Measurements from ENCODE around the gene FITM1.

FITM1 gene

DNA sequence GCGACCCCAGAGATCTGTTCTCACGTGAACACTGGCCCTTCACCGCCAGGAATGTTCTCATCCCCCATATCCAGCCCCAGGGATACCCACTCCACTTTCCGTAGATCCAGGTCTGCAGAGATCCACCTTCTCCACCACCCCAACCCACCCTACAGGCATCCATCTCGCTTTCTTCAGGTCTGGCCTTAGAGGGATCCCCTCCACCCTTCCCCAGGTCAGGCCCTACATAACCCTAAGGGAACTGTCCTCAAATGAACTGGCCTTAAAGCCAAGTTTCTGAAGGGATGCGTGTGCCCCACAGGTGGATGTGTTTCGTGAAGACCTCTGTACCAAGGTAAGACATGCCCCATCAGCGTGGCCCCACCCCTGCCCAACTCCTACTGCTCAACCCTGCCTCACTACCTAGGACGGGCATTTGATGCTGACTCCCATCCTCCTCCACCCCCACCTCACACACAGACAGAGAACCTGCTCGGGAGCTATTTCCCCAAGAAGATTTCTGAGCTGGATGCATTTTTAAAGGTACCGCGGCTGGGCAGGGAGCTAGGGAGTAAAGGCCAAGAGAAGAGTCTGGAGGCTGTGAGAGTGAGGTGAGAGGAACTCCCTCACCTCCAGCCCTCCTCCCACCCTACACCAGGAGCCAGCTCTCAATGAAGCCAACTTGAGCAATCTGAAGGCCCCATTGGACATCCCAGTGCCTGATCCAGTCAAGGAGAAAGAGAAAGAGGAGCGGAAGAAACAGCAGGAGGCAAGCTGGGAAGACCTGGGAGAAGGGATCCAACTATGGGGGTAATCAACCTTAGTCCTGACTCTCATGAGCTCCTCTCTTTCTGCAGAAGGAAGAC lies 6.4 kb downstream of the FITM1 start:
- TF ChIP-seq POLR2AphosphoS5 (IDR thresholded peaks at IDR 0.05; ENCODE audit: borderline replicate concordance, low read depth, low read length): no peak
- Histone ChIP-seq H3K27ac (no peak overlapping the region), H3K9ac (ENCODE audit: insufficient read length) (peak overlapping the region; percentile 84)

DNA sequence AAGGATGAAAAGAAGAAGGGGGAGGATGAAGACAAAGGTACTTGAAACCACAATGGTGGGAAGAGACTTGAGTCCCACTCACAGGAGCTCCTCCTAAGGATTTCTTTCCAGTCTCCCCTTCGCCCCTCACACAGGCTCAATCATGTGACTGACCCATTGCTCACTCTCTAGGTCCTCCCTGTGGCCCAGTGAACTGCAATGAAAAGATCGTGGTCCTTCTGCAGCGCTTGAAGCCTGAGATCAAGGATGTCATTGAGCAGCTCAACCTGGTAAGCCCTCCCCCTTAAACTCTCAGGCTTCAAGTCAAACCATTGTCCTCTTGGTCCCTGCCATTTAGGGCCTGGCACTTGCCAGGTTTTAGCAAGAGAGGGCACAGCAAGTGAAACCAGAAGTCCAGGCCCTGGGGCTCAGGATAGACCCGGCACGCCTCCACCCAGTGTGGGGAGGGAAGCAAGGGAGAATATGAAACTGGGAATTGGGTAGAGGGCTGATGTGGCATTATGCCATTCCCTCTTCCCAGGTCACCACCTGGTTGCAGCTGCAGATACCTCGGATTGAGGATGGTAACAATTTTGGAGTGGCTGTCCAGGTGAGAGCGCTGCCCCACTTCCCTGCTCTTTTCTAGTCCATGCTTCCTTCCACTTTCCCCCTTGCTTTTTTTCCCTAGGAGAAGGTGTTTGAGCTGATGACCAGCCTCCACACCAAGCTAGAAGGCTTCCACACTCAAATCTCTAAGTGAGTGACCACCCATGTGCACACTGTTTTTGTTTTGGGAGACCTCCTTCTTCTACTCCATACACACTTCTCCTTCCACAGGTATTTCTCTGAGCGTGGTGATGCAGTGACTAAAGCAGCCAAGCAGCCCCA lies 7.3 kb downstream of the FITM1 start:
- Histone ChIP-seq H3K9me3 (ENCODE audit: low read depth, low read length) (no peaks in the 10 kb centered on the region), H3K4me3 (no peak overlapping the region), H3K36me3 (ENCODE audit: insufficient read depth, low read length) (peaks cover 19% of the 10 kb centered on the region), H3K9ac (ENCODE audit: insufficient read length) (no peak overlapping the region), H3K27ac (no peak overlapping the region)
- DNase-seq (ENCODE audit: low read depth, low spot score): no peak
- no peak for TF ChIP-seq EZH2 (IDR thresholded peaks at IDR 0.05)
- no peak for TF ChIP-seq FOXP2 (optimal IDR thresholded peaks at IDR 0.05; ENCODE audit: control extremely low read depth, extremely low read length, insufficient read depth)
- no peak; the same call in 1 of the 2 replicates for TF ChIP-seq POLR2AphosphoS5 (IDR thresholded peaks at IDR 0.05; ENCODE audit: borderline replicate concordance, low read depth, low read length)

More for the DNA sequence above, 6.4 kb downstream of the FITM1 start:
- H3K36me3 ChIP-seq (ENCODE audit: insufficient read depth, low read length): peaks cover 19% of the 10 kb centered on the region
- no peaks in the 10 kb centered on the region for H3K9me3 ChIP-seq (ENCODE audit: low read depth, low read length)
- peak overlapping the region; percentile 94 for H3K4me3 ChIP-seq
- no peak for DNase-seq (ENCODE audit: low read depth, low spot score)

DNA sequence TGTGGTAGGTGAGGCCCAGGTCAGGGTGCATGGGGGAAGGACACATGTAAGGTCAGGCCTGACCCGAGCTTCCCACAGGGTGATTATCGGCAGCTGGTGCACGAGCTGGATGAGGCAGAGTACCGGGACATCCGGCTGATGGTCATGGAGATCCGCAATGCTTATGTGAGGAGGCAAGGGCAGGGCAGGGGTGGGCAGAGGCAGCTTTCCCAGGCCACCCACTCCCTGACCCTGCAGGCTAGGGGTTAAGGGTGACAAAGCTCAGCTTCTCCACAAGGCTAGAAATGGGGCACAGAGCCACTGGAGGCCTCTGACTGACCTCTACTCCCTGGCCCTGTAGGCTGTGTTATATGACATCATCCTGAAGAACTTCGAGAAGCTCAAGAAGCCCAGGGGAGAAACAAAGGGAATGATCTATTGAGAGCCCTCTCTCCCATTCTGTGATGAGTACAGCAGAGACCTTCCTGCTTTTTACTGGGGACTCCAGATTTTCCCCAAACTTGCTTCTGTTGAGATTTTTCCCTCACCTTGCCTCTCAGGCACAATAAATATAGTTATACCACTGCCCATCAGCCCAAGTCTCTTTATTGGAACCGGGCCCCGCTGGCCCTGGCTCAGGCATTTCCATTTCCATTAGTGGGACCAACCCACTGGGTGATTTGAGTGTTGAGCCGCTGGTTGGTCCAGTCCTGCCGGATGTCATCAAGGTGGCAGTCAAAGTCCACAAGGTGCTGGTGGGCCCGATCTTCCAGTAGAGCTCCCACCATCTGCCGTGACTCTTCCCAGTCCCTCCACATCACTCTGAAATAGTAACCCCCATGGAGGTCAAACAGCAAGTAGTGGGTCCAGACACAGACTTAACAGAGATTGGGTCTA lies 8.2 kb downstream of the FITM1 start:
- Histone ChIP-seq H3K36me3 (ENCODE audit: insufficient read depth, low read length) (peaks cover 19% of the 10 kb centered on the region), H3K9ac (ENCODE audit: insufficient read length) (no peak overlapping the region), H3K4me3 (no peak overlapping the region), H3K27ac (no peak overlapping the region), H3K9me3 (ENCODE audit: low read depth, low read length) (no peaks in the 10 kb centered on the region)
- no peak for DNase-seq (ENCODE audit: low read depth, low spot score)
- TF ChIP-seq POLR2AphosphoS5 (IDR thresholded peaks at IDR 0.05; ENCODE audit: borderline replicate concordance, low read depth, low read length) (0 out of 2 replicates have a peak, but pooled peaks have one; percentile 6), EZH2 (IDR thresholded peaks at IDR 0.05) (no peak)

DNA sequence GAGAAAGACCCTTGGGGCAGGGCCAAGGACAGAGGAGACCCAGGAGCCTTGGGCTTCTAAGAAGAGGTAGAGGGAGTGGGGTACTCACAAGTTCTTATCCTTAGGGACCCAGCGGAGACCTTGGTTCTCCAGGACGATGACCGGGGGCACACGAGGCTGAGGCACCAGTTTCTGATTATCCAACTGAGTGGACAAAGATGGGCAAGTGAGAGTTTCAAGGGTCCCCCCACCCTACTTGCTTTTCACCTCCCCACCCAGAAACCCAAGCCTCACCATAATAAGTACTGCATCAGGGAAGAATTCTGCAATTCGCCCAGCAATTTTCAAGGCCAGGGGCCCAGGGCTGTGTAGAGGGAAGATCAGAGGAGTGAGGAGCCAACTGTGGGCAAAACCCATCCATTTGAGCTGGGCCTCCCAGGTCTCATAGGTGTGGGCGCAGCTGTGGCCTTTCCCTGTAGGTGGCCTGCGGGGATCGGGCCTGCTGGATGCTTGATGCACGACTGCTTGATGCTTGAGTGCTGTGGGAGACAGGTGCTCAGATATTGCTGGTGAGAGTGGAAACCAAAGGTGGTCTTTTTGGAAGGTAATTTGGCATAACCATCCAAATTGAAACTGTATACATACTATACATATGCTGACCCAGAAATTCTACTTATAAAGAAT lies 8.9 kb downstream of the FITM1 start:
- no peak overlapping the region for H3K27ac ChIP-seq

DNA sequence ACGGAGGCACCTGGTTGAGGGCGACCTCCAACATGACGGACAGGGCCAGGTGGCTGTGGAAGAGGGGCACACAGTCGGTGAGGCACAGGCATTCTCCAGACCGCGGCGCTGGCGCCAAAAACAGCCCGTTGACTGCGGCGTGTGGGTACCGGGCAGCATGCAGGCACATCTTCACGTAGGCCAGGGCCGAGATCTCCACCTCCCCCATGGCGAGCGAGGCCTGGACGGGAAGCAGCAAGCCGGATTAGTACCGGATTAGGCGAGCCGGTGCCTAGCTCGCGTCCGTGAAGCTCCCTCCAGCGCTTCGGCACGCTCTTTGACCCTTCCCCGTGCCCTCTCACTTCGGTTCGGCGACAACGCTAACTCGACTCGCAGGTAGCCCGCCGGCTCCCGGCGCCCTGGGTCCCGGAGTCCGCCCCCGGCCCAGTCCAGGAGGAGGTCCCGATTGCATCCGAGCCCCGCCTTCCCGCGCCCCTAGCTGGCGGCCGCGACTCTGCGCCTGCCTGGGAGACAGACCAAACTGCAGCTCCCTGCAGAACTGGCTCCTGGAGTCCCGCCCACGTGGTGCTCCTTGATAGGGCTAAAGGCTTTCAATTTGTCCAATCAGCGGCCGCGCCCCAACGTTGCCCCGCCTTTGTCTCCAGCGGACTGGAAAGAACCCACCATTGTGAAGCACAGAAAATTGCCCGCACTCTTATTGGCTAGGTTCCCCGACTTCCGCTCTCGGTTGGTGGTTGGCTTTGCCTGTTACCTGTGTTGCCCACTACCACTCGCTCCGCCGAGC lies 10.8 kb downstream of the FITM1 start, which contains the start of gene EMC9:
TSS of gene EMC9 (minus strand) at position 495 of the 784 bp plus-strand sequence. CDS start at position 208, 287 bp downstream.
- Histone ChIP-seq H3K4me3 (peak within 1 kb of the TSS; percentile 86), H3K36me3 (ENCODE audit: insufficient read depth, low read length) (peaks cover 19% of the 10 kb centered on the region), H3K27ac (peak within 1 kb of the TSS; percentile 77), H3K9me3 (ENCODE audit: low read depth, low read length) (no peaks in the 10 kb centered on the region), H3K9ac (ENCODE audit: insufficient read length) (peak within 1 kb of the TSS; percentile 81)
- TF ChIP-seq EZH2 (IDR thresholded peaks at IDR 0.05) (no peak), POLR2AphosphoS5 (IDR thresholded peaks at IDR 0.05; ENCODE audit: borderline replicate concordance, low read depth, low read length) (peak; percentile 94)
- peak; percentile 97 for DNase-seq (ENCODE audit: low read depth, low spot score)

More for the DNA sequence above, 8.9 kb downstream of the FITM1 start:
- Histone ChIP-seq H3K36me3 (ENCODE audit: insufficient read depth, low read length) (peaks cover 19% of the 10 kb centered on the region), H3K9ac (ENCODE audit: insufficient read length) (no peak overlapping the region), H3K9me3 (ENCODE audit: low read depth, low read length) (no peaks in the 10 kb centered on the region), H3K4me3 (no peak overlapping the region; the same call in 1 of the 2 replicates)
- DNase-seq (ENCODE audit: low read depth, low spot score): no peak
- no peak for TF ChIP-seq POLR2AphosphoS5 (IDR thresholded peaks at IDR 0.05; ENCODE audit: borderline replicate concordance, low read depth, low read length)
- TF ChIP-seq FOXP2 (optimal IDR thresholded peaks at IDR 0.05; ENCODE audit: control extremely low read depth, extremely low read length, insufficient read depth): no peak
- TF ChIP-seq EZH2 (IDR thresholded peaks at IDR 0.05): no peak

DNA sequence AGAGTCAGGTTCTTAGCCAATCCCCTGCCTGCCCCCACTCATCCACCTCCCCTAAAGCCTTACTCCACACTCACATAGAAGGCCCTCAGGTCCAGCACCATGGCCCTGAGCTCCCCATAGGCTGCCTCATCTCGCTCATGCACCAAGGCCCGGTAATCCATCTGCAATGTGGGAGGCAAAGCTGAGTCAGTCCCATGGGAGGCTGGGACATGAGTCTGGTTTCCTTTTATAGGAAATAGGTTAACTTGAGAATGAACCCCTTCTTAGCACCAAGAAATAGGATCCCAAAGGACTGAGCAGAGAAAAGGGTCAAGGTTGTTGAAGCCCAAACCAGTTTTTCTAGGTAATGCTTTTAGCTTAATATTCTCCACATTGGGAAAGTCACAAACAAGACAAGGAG lies 13.1 kb downstream of the FITM1 start:
- Histone ChIP-seq H3K9ac (ENCODE audit: insufficient read length) (no peak overlapping the region), H3K36me3 (ENCODE audit: insufficient read depth, low read length) (peaks cover 13% of the 10 kb centered on the region), H3K4me3 (no peak overlapping the region), H3K27ac (no peak overlapping the region), H3K9me3 (ENCODE audit: low read depth, low read length) (no peaks in the 10 kb centered on the region)
- no peak for DNase-seq (ENCODE audit: low read depth, low spot score)
- no peak for TF ChIP-seq EZH2 (IDR thresholded peaks at IDR 0.05)
- TF ChIP-seq POLR2AphosphoS5 (IDR thresholded peaks at IDR 0.05; ENCODE audit: borderline replicate concordance, low read depth, low read length): no peak
- no peak for TF ChIP-seq FOXP2 (optimal IDR thresholded peaks at IDR 0.05; ENCODE audit: control extremely low read depth, extremely low read length, insufficient read depth)

DNA sequence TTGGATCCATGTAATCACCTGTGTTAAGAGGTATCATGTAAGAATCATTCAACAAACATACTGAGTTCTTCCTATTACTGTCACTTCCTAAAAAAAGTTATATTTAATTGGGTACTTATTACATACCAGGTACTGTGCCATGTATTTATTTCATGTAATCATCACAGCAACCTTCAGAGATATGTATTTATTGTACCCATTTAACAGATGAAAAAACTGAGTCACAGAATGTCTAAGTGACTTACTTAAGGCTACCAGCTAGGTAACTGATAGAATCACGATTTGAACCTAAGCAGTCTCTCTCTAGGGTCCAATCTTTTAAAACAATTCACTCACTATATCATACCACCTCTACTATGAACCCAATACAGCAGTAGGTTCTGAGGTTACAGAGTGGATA lies 14.0 kb downstream of the FITM1 start:
- H3K9me3 ChIP-seq (ENCODE audit: low read depth, low read length): no peaks in the 10 kb centered on the region
- TF ChIP-seq FOXP2 (optimal IDR thresholded peaks at IDR 0.05; ENCODE audit: control extremely low read depth, extremely low read length, insufficient read depth): no peak
- TF ChIP-seq EZH2 (IDR thresholded peaks at IDR 0.05): no peak
- TF ChIP-seq POLR2AphosphoS5 (IDR thresholded peaks at IDR 0.05; ENCODE audit: borderline replicate concordance, low read depth, low read length): no peak
- H3K27ac ChIP-seq: no peak overlapping the region
- H3K4me3 ChIP-seq: no peak overlapping the region
- H3K9ac ChIP-seq (ENCODE audit: insufficient read length): no peak overlapping the region
- DNase-seq (ENCODE audit: low read depth, low spot score): no peak
- H3K36me3 ChIP-seq (ENCODE audit: insufficient read depth, low read length): peaks cover 8% of the 10 kb centered on the region; the same call in 1 of the 2 replicates

Measured in SK-N-MC (cell line).